Measurements from ENCODE around the gene ETS1.

DNA sequence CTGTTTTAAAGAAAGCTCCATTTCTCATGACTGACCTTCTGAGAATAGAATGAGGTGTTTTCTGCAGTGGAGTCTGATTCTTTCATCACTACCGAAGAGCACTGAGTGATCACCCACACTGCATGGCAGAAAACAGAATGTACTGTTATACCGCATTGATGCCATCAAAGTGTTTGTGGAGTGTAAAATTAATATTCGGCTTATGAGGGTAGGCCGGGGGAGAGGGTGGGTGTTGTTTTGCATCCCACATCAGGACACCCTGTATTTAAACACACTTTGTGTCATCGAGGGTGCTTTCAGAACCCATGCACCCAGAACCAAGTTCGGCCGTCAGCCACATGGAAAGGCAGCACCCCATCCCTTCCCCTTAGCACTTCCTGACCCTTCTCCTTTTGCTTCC, 41.3 kb upstream of the ETS1 start:
- TF ChIP-seq, protein P1, sequence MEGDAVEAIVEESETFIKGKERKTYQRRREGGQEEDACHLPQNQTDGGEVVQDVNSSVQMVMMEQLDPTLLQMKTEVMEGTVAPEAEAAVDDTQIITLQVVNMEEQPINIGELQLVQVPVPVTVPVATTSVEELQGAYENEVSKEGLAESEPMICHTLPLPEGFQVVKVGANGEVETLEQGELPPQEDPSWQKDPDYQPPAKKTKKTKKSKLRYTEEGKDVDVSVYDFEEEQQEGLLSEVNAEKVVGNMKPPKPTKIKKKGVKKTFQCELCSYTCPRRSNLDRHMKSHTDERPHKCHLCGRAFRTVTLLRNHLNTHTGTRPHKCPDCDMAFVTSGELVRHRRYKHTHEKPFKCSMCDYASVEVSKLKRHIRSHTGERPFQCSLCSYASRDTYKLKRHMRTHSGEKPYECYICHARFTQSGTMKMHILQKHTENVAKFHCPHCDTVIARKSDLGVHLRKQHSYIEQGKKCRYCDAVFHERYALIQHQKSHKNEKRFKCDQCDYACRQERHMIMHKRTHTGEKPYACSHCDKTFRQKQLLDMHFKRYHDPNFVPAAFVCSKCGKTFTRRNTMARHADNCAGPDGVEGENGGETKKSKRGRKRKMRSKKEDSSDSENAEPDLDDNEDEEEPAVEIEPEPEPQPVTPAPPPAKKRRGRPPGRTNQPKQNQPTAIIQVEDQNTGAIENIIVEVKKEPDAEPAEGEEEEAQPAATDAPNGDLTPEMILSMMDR (IDR thresholded peaks at IDR 0.05; ENCODE audit: low read depth, low read length): no peak
- TF ChIP-seq POLR2A (IDR thresholded peaks at IDR 0.05; ENCODE audit: extremely low read depth, insufficient read length) (no peak), MYC (IDR thresholded peaks at IDR 0.05; ENCODE audit: low read depth, low read length) (no peak)
- TF ChIP-seq, protein P2, sequence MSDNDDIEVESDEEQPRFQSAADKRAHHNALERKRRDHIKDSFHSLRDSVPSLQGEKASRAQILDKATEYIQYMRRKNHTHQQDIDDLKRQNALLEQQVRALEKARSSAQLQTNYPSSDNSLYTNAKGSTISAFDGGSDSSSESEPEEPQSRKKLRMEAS (IDR thresholded peaks at IDR 0.05; ENCODE audit: low read depth, low read length): no peak
